Fibroblast of skin of left quadriceps (primary cell): ENCODE results near the gene SS18L1.

Source experiments
- DNase-seq, 2 experiments: peaks; one replicate each; pipeline ENCODE4 v3.0.0-alpha.2; 2013; ENCODE audit warnings: low read depth in 2 of 2

SS18L1 gene

DNA sequence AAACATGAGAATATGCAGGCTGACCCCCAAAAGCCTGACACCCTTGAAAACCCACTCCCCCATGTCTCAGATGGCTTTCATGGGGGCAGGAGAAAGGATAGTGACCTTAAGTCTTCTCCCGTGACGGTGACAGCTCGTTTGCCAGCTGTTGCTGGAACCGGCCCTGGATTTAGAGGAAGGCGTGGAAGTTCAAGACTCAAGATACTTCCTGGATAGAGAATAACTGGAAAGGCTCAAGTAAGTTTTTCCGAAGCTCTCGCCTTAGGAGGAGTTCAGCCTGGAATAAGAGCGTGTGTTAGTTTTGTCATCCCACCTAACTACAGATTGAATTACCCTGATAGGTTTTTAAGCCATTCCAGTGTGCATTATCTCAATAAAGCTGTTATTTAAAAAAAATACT, 27.7 kb downstream of the SS18L1 start:
- no peak for DNase-seq

DNA sequence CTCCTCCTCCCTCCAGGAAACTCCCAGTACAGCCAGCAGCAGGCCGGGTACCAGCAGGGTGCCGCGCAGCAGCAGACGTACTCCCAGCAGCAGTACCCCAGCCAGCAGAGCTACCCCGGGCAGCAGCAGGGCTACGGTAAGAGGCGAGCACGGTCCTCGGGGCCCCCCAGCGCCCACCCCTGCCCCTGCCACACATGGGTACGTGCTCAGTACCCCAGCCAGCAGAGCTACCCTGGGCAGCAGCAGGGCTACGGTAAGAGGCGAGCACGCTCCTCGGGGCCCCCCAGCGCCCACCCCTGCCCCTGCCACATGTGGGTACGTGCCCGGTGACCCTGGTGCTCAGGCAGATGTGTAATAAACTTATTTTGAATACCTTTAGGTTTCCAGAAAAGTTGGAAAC, 29.1 kb downstream of the SS18L1 start:
- no peak for DNase-seq

DNA sequence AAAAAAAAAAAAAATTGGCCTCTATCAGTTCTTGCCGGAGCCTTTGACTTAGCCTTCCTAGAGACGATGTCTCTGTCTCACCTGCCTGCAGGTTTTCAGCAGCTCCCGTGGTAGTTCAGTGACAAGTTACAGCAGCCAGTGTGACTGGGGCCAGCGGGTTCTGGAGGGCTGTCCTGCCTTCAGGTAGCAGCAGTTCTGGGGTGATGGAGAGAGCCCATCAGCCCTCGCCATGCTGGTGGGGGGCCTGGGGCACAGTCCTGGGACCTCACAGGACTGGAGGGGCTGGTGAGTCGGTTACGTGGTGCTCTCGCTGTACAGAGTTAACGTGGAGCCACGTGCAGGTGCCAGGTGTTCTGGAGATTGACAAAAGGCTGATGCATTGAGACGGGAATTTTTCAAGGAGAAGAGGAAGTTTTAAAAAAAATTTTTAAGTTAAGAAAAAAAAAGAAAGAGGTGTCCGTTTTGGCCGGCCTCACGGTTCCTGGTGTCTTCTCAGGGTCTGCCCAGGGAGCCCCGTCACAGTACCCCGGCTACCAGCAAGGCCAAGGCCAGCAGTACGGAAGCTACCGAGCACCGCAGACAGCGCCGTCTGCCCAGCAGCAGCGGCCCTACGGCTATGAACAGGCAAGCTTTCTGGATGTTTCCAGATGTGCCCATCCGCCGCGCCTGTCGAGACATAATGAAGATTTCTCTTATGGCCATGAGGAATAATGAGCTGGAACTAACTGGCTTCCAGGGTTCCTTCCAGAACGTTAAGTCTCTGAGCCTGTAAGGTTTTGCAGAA, 30.6 kb downstream of the SS18L1 start:
- DNase-seq, result no peak

DNA sequence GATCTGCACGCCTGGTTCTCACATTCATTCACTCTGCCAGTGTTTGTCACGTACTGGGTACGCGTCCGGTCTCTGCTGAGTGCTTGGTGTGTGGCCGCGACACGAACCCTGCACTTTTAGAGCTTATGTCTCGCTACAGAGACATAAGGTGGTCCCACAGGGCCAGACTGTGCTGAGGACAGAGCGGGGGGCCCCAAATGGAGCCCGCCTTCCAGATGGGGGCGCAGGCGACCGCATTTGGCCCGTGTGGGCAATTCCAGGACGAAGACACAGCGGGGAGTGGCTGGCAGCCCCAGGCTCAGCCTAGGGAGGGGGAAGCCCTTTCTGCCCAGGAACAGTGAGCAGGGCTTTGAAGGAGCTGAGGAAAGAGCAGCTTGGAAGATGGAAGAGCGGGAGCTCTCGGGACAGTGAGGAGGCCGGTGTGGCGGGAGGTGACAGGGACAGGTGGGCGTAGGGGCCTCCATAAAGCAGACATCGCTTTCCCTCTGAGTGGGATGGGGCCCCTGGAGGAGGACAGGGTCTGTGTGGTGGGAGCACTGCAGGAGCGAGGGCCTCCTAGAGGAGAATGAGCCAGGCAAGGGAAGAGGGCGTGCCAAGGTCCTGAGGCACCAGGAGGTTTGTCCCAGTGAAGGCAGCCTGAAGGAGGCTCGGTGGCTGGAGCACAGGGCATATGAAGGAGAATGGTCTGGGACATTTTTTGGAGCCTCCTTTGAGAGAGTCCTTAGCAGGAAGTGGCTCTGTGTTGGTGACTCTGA, 31.5 kb downstream of the SS18L1 start:
- DNase-seq, result no peak

DNA sequence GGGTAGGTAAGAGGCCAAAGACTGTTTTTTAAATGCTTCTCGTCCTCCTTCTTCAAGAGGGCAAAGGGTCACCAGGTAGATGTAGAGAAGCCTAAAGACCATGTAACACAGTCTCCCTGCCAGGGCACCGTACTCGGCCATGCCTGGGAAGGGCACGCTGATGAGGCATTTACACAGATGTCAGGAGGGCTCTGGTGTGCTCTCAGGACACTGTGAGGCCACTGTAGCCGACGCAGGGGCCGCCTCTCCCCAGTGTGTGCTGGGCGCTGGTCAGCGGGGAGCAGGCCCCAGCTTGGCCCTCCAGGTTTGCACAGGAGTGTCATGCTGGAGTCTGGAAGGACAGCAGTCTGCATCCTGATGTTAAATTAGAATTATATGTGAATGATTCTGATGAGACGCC, 32.1 kb downstream of the SS18L1 start:
- DNase-seq, result no peak

DNA sequence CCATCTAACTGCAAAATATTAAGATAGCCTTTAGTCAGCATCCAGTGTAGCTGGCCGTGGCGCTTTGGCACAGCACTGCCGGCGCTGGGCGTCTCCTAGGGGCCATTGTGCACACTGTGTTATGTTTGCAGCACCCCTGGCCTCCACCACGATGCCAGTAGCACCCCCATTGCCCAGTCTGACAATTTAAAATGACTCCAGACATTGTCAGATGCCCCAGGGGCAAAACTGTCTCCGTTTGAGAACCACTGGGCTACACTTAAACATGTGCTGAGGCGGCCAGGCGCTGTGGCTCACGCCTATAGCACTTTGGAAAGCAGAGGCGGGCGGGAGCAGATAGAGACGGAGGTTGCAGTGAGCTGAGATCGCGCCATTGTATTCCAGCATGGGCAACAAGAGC, 33.3 kb downstream of the SS18L1 start:
- DNase-seq, result no peak

DNA sequence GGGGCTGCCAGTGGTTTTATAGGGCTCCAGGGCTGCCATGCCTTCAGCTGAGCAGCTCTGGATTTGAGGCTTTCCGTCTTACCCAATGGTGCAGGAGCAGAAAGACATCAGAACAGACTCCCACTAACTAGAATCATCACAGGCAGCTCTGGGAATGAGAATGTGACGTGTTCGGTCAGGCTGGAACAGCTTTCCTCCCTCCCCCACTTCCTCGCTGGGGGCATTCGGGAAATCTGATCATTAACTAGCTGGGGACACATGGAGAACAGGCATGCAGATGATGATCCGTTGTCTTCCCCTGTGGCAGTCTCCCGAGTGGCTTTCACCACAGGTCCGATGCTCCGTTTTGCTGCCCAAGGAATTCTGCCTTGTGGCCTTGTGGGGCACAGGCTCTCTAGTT, 33.7 kb downstream of the SS18L1 start:
- DNase-seq, result peak in 1 of 2 experiments; percentile 4

DNA sequence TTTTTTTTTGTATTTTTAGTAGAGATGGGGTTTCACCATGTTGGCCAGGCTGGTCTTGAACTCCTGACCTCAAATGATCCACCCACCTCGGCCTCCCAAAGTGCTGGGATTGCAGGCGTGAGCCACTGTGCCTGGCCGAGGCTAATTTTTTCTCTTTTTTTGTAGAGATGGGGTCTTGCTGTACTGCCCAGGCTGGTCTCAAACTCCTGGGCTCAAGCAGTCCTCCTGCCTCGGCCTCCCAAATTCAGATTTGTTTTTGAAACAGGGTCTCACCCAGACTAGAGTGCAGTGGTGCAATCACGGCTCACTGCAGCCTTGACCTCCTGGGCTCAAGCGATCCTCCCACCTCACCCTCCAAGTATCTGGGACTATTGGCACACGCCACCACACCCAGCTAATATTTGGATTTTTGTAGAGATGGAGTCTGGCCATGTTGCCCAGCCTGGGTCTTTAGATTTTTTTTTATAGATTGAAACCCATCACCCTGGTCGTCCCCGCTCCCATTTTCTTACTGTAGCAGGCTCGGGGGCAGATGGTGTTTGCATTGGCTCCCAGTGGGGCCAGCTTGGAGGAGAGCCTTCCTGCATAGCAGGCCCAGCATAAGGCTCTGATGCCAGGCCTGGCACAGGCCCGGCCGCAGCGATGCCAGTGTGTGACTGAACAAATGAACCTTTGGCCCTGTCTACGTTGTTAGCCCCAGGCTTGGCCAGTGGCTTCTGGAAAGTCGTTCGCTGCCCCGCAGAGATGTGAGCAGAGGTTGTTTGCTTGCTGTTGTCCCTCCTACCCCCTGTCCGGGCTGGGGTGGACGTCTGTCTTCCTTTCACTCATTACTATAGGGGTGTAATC, 35.0 kb downstream of the SS18L1 start:
- no peak for DNase-seq

DNA sequence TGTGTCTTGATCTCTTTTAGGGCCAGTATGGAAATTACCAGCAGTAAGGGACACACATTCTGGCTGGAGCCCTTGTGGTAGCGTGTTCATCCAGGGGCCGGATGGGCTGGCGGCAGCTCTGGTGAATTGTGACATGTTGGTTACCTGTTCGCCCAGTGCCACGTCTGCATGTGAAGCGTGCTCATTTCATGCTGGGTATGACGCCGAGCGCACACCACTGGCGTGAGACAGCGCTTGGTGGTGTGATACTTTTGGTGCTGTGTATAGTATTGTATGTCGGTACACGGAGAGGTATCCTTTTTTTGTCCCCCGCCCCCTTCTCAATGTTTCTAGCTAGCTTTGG, 35.6 kb downstream of the SS18L1 start:
- no peak for DNase-seq

DNA sequence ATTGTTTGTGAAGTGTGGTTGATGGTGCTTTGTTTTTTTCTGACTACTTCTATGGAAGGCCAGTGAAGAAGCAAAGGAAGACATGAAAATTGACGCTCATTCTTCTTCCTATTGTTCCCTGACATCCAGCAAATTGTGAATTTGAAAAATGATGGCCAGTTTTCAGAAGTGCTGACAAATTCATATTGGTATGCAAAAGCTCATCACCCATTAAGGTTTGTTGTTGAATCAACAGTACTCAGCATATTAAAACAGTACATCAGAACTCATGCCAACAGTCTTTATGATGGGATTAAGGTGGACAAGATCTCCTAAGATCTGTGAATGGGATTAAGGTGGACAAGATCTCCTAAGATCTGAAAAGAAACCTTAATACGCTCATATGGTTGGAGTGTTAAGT, 38.2 kb downstream of the SS18L1 start:
- no peak for DNase-seq

DNA sequence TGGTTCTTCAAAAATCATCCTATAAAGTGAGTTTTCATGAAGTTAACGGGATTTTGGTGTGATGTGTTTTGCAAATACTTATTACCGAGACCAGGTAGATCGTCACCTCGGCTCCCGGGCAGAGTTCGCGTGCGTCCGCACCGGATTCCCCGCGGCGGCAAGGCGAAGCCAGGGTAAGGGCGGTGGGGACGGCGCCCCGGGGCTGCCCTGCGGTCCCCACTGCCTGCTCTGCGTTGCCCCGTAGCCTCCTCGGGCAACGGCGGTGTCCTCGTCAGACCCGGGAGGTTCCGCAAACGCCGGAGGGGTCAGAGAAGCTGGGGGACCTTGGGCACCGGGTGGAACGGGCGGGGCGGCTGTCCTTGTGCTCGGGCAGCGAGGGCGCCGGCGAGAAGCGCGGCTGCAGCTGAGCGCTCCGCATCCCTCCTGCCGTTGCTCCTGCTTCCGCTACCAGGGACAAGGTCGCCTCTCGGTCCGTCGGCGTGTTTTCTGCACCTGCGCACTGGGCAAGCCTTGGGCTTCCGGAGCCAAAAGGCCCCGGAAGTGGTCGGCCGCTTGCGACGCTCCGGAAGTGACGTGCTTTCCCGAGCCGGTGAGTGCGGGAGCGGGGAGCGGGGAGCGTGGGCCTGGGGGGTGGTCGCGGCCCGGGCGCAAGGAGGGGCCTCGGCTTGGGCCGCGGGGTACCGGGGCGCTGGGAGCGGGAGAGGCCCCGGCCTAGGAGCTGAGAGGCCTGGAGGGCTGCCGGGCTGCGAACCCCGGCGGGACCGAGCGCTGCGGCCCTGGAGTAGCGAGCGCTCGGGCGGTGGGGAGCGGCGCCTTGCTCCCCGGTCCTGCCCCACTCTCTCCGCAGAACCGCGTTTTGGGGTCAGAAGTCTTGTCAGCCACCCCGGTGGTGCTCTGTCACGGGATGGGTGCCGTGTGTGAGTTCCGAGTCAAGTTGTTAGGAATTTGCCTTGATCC, 39.2 kb downstream of the SS18L1 start, which contains the start of gene MTG2:
MTG2 (plus strand) TSS at position 560 of the 957 bp plus-strand sequence. CDS start 10,393 bp downstream, outside the sequence.
- DNase-seq, result peak; percentile 81 to 86

DNA sequence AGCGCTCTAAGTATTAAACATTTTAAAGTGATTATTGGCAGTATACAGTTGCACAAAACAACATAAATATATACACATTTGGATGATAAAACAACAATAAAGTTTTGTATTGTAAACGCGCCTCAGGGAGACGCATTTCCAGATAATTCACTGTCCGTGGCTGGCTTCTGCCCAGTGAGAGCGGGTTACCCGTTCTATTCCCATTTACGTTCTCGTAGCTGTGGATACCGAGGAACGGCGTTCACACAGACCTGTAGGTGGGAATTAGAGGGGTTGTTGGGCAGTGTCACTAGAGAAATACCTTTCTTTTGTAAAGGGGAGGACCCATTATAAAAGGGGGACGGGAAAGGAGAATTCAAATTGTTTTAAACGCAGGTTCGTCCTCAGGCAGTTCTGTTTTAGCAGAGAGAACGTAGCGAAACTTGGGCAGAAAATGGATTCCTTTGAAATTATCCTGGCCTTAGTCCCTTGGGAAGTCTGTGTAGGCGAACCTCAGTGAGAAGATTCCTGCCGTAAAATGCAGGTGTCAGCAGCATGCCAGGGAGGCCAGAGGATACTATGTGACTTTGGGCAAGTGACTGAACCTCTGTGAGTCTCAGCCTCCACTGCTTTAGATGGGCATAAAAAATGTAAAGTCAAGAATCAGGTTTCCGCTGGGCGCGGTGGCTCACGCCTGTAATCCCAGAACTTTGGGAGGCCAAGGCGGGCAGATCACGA, 40.0 kb downstream of the SS18L1 start:
- DNase-seq, result no peak

DNA sequence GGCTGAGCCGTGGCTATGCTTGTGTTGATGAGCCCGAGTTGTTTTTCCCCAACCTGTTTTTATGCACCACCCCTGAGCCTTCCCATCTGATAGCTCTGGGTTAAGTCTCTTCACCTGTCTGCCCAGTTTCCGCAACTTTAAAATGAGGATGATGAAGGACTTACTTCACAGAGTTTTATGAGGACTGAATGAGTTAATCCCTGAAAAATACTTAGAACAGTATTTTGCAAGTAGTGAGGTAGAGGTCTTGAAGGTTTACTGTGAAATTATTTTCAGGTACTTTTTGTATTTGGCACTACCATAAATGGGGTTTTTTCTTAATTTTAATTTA, 42.5 kb downstream of the SS18L1 start:
- DNase-seq, result no peak

DNA sequence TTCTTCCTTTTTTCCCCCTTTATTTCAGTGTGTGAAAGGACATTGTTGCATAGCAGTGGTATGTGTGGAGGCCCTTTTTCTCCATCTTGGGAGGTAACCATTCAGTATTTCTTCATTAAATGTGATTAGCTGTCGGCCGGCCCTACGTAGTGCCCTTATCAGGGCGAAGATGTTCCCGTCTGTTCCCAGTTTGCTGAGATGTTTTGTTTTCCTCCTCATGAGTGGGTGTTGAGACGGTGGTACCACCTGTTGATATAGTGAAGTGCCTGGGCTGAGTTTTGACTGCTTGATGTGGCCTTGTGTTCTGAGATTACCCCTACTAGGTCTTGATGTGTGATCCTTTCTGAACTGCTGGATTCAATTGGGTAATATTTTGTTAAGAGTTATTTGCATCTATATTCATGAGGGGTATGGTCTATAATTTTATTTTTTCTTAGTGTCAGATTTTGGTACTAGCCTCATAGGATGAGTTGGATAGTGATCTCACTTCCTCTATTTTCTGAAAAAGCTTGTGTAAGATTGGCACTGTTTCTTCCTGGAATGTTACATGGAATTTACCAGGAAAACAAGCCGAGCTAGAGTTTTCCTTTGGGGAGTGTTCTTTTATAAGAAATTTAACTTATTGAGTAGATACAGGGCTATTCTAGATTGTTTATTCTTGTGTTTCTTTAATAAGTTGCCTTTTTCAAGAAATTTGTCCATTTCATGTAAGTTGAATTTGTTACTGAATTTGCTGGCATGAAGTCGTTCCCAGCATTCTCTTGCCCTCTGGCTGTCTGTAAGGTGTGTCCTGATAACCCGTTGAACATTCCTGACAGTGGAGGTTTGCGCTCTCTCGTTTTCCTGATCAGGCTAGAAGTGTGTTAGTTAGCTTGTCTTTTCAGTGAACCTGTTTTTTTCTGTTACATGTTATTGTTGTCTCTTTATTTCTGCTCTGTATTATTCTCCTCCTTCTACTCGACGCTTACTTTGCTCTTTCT, 43.6 kb downstream of the SS18L1 start:
- no peak for DNase-seq

DNA sequence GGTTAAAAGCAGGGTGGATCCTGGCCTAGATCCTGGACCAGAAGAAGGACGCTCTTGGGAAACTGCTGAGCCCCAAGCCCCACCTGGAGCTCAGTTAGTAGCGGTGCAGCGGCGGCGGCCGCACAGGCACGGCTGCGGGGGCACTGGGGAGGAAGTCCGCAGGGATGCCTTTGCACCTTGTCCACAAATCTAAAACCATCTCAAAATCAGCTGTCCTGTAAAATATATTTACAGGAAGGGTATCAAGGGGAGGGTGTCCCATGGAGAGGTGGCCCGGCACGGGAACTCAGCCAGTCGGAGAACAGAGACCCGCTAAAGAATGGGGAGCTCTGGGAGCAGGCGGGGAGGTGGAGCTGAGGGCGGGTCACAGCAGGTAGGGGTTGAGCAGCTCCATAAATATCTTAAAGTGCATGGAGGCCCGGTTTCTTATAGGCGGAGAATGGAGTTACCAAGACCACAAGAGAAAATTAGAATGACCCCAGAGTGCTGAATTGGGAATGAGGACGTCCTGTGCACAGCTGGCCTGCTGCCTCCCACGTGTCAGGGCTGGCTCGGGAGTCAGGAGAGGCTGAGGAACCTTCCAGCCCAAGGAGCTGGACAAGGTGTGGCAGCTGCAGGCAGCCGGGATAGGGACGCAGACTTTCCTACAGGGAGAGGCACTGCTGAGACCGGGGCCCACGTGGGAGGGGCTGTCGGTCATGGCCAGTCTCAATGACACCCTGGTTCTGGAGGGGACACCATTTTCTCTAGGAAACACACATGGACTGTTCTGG, 47.3 kb downstream of the SS18L1 start:
- DNase-seq, result no peak

DNA sequence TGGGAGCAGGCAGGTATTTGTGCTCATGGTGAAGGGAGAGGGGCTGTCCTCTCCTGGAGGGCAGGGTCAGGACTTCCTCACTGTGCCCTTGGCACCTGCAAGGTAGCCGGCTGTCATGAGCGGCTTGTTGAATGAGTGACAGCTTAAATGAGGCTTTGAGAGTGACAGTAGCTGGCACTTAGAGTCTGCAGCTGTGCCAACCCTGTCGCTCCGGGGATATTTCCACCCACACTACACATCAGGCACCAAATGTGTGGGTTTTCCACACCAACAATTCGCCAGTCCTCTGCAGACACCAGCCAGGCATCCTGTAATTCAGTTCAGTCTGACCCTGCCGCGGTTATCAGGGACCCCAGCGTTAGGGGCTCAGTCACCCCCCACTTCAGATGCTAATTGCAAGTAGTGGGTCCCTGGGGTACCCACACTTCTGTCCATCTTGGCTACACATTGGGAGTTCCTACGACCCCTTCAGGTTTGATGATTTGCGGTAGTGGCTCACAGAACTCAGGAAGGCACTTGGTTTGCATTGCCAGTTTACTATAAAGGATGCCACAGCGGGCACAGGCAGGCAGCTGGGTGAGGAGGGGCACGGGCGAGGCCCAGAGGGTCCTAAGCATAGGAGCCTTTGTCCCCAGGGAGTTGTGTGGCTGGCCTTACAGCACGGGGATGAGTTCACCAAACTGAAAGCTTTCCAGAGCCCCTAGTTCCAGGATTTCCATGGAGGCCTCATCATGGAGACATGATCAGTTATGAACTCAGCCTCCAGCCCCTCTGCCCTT, 48.4 kb downstream of the SS18L1 start:
- DNase-seq, result no peak

DNA sequence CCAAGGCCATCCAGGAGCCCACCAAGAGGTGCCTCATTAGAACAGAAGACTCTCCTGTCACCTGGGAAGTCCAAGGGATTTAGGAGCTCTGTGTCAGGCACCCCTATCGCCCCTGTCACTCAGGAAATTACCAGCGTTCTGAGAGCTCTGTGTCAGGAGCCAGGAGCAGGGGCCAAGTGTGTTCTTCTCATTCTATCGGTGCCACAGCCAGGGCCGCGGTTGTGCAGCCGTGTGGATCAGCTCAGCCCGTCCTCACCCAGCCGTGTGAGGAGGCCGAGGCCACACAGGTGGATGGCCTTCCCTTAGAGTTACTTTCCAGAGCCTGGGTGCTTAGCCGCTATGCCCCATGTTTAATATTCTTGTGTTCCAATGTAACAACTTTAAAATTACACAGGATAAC, 49.1 kb downstream of the SS18L1 start:
- no peak for DNase-seq
